GM20000 (cell line): ENCODE results near the gene SPEM2.

Source experiments
- DNase-seq: peaks from one replicate; pipeline ENCODE4 v3.0.0; 2012; ENCODE audit warnings: low spot score
- TF ChIP-seq, protein P1 (sequence below): IDR thresholded peaks from 2 replicates; pipeline ENCODE4 v1.5.1; 2012; ENCODE audit warnings: mild to moderate bottlenecking, control low read depth; ENCODE audit errors: extremely low read depth, missing control alignments

Gene SPEM2

GRCh38 chr17:7417056-7417655 is 8.3 kb upstream of the SPEM2 start:
- TF ChIP-seq, protein P1, sequence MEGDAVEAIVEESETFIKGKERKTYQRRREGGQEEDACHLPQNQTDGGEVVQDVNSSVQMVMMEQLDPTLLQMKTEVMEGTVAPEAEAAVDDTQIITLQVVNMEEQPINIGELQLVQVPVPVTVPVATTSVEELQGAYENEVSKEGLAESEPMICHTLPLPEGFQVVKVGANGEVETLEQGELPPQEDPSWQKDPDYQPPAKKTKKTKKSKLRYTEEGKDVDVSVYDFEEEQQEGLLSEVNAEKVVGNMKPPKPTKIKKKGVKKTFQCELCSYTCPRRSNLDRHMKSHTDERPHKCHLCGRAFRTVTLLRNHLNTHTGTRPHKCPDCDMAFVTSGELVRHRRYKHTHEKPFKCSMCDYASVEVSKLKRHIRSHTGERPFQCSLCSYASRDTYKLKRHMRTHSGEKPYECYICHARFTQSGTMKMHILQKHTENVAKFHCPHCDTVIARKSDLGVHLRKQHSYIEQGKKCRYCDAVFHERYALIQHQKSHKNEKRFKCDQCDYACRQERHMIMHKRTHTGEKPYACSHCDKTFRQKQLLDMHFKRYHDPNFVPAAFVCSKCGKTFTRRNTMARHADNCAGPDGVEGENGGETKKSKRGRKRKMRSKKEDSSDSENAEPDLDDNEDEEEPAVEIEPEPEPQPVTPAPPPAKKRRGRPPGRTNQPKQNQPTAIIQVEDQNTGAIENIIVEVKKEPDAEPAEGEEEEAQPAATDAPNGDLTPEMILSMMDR, result no peak
- no peak for DNase-seq

DNA sequence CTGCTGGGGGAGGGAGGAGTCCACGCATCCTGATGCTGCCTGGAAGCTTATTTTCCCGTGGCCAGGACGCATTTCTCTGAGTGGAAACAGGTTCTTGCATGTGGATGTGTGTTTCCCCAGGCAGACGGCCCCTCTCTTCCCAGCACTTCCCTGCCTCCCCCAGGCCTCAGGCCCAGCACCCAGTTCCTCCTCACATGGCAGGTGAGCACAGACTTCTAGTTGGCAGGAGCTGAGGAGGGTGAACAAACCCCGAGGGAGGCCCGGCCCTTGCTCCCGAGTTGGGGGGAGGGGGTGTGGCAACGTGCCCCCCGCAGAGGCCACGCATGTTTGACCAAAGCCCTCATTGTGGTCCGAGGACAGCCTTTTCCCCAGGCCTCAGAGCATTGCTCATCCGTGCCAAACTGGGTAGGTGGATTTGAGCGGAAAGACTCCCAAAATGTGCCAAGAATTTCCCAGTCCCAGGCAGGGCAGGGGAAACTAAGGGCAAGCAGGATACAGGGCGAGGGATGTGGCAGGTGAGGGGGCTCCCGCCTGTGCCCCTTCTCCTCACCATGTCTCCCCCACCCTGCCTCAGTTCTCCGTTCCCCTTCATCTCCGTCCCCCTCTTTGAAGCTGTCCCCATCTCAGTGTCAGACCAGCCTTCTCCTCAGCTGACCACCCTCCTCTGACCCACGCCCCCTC is 6.8 kb upstream of the SPEM2 start:
- no peak for DNase-seq
- TF ChIP-seq, protein P1, result no peak

- DNase-seq, result no peak
- TF ChIP-seq, protein P1, result no peak
These were observed 5.4 kb upstream of the SPEM2 start, which contains the start of gene SPEM1 for GRCh38 chr17:7419819-7420610. SPEM1 (plus strand) TSS chr17:7420324; CDS start chr17:7420385, 61 bp downstream.

DNA sequence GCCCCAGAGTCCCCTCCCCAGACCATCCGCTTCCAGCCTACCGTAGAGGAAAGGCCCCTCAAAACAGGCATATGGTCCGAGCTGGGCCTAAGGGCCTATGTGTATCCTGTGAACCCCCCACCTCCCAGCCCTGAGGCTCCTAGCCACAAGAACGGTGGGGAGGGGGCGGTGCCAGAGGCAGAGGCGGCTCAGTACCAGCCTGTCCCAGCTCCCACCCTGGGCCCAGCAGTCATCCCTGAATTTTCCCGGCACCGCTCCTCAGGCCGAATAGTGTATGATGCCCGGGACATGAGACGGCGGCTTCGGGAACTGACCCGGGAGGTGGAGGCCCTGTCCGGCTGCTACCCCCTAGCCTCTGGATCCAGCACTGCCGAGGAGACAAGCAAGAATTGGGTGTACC is 4.2 kb upstream of the SPEM2 start:
- TF ChIP-seq, protein P1, result no peak
- DNase-seq, result no peak

DNA sequence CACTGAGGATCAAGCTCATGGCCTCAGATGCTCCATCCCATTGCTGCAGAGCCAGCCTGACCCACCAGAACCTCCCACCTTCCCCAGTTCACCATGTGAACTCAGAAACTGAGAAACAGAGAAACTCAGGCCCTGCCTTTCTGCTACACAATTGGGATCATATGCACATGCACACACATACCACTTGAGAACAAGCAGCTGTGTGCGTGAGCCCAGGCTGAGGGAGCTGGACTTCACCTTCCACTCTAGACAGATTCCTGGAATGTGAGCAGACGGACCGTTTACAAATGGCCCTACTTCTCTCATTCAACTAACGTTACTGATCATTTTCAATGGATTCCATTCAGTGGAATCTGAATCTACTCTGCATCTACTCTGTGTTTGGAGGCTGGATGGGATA is 1.7 kb upstream of the SPEM2 start:
- no peak for DNase-seq
- TF ChIP-seq, protein P1, result no peak

DNA sequence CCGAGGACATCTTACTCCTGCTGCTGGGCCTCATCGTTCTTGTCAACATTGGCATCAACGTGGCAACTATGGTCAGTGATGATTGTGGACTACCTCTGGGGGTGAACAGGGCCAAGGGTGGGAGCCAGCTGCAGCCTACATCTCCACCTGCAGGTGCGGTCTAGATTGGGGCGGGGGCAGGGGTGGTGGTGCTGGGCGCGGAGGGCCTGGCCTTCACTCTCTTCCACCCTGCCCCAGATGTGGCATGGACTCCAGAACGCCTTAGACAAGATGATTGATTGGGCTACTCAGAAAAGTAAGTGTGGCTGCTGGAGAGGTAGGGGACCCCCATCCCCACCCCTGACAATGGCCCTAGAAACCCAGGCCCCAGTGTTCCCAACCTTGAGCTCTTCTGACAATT is 340 bp downstream of the SPEM2 start:
- TF ChIP-seq, protein P1, result no peak
- DNase-seq, result no peak
